Suprapubic skin (tissue), 3 donors: Measurements from ENCODE around the gene BCAN.

Experiments
- CTCF ChIP-seq, 2 donors: fragments of 200-600 bp in 1 of 2; fragments of 450-650 bp in 1 of 2; sonication (generic) in 1 of 2; IDR thresholded peaks; one replicate each; pipeline ENCODE4 v1.5.1; 2016 to 2019; ENCODE audit warnings: antibody characterized with exemption in 2 of 2, mild to moderate bottlenecking in 1 of 2, moderate library complexity in 1 of 2
- EP300 ChIP-seq: sonication (generic); formaldehyde crosslinking; IDR thresholded peaks from one replicate; pipeline ENCODE4 v1.6.1; 2017; ENCODE audit warnings: antibody characterized with exemption
- POLR2A ChIP-seq, 2 donors: fragments of 450-650 bp; IDR thresholded peaks; one replicate each; pipeline ENCODE4 v1.6.1; 2017; ENCODE audit warnings: antibody characterized with exemption in 2 of 2, mild to moderate bottlenecking in 2 of 2, moderate library complexity in 2 of 2

- TF ChIP-seq CTCF (IDR thresholded peaks at IDR 0.05), result no peak
- no peak for TF ChIP-seq EP300
- no peak for TF ChIP-seq POLR2A (IDR thresholded peaks at IDR 0.05)
Observed at GRCh38 chr1:156655904-156656516, 14.1 kb downstream of the BCAN start.
